Mesendoderm (in vitro differentiated cells): Measurements from ENCODE around the gene SDF4.

Experiments
- DNase-seq: peaks from one replicate; pipeline ENCODE4 v3.0.0; 2013
- H2AK5ac ChIP-seq: 2 replicates; pipeline ENCODE4 v1.6.1; 2013; ENCODE audit warnings: low read length, inconsistent platforms
- H2BK120ac ChIP-seq: 2 replicates; pipeline ENCODE4 v1.6.1; 2013; ENCODE audit warnings: low read depth, mild to moderate bottlenecking, low read length, moderate library complexity, mixed read lengths
- H2BK15ac ChIP-seq: replicated peaks from 2 replicates; pipeline ENCODE4 v1.6.1; 2013; ENCODE audit warnings: low read depth, mild to moderate bottlenecking, moderate library complexity
- H2BK5ac ChIP-seq: 2 replicates; pipeline ENCODE4 v1.6.1; 2013; ENCODE audit warnings: low read length, inconsistent platforms
- H3K18ac ChIP-seq: 2 replicates; pipeline ENCODE4 v1.6.1; 2013; ENCODE audit warnings: mild to moderate bottlenecking, low read length, mixed read lengths
- H3K23ac ChIP-seq: one replicate; pipeline ENCODE4 v1.6.1; 2013; ENCODE audit warnings: low read length
- H3K27ac ChIP-seq: 2 replicates; pipeline ENCODE4 v1.5.1; 2013; ENCODE audit warnings: low read depth, mild to moderate bottlenecking, inconsistent platforms, low read length, moderate library complexity
- H3K27me3 ChIP-seq: 2 replicates; pipeline ENCODE4 v1.6.1; 2013; ENCODE audit warnings: low read length, control low read depth, mild to moderate bottlenecking, inconsistent platforms; ENCODE audit not compliant: insufficient read depth, poor library complexity
- H3K36me3 ChIP-seq: 2 replicates; pipeline ENCODE4 v1.6.1; 2013; ENCODE audit warnings: low read length, inconsistent platforms; ENCODE audit not compliant: control insufficient read depth, insufficient read depth
- H3K4ac ChIP-seq: one replicate; pipeline ENCODE4 v1.6.1; 2013; ENCODE audit warnings: low read depth, mild to moderate bottlenecking, low read length, moderate library complexity
- H3K4me1 ChIP-seq: 2 replicates; pipeline ENCODE4 v1.6.1; 2013; ENCODE audit warnings: low read depth, low read length, inconsistent platforms; ENCODE audit not compliant: control insufficient read depth
- H3K4me2 ChIP-seq: 2 replicates; pipeline ENCODE4 v1.6.1; 2013; ENCODE audit warnings: low read length
- H3K4me3 ChIP-seq: 2 replicates; pipeline ENCODE4 v1.5.1; 2013; ENCODE audit warnings: mild to moderate bottlenecking, low read length
- H3K56ac ChIP-seq: one replicate; pipeline ENCODE4 v1.6.1; 2013; ENCODE audit warnings: low read length
- H3K79me1 ChIP-seq: 2 replicates; pipeline ENCODE4 v1.6.1; 2013; ENCODE audit warnings: low read length, inconsistent platforms
- H3K79me2 ChIP-seq: 2 replicates; pipeline ENCODE4 v1.6.1; 2013; ENCODE audit warnings: mild to moderate bottlenecking, low read length; ENCODE audit not compliant: control insufficient read depth, insufficient read depth
- H3K9ac ChIP-seq: 2 replicates; pipeline ENCODE4 v1.6.1; 2013; ENCODE audit warnings: low read length, inconsistent platforms
- H4K5ac ChIP-seq: one replicate; pipeline ENCODE4 v1.6.1; 2013; ENCODE audit warnings: low read length
- H4K8ac ChIP-seq: one replicate; pipeline ENCODE4 v1.6.1; 2013; ENCODE audit warnings: low read depth, mild to moderate bottlenecking, control low read depth, low read length, moderate library complexity
- WGBS: extraction: QIAGEN DNeasy Blood & Tissue Kit; methylation state at CpG from one replicate; pipeline ENCODE4 v1.1.7; 2013; ENCODE audit warnings: low lambda C conversion rate, missing lambda C conversion rate; ENCODE audit not compliant: insufficient coverage; ENCODE audit errors: extremely low coverage; 5-methylcytosine and 5-hydroxymethylcytosine counted together

SDF4 gene

GRCh38 chr1:1199141-1199960 is 32.5 kb downstream of the SDF4 start:
- no peak overlapping the region for H3K27ac ChIP-seq
- H2AK5ac ChIP-seq: no peak overlapping the region
- H3K4ac ChIP-seq: no peak overlapping the region
- no peak overlapping the region for H3K9ac ChIP-seq
- H3K79me1 ChIP-seq: no peaks in the 10 kb centered on the region
- no peak overlapping the region for H4K5ac ChIP-seq
- H4K8ac ChIP-seq: no peak overlapping the region
- H3K4me3 ChIP-seq: no peak overlapping the region
- H3K4me2 ChIP-seq: no peak overlapping the region
- no peak overlapping the region for H2BK15ac ChIP-seq
- H2BK5ac ChIP-seq: no peak overlapping the region
- no peaks in the 10 kb centered on the region for H3K79me2 ChIP-seq
- DNase-seq: no peak
- H3K4me1 ChIP-seq: no peaks in the 10 kb centered on the region
- no peak overlapping the region for H3K18ac ChIP-seq
- H2BK120ac ChIP-seq: no peak overlapping the region
- no CpG with 5 or more reads among the region's 22 CpGs for WGBS
- no peak overlapping the region for H3K56ac ChIP-seq
- H3K36me3 ChIP-seq: no peaks in the 10 kb centered on the region
- H3K27me3 ChIP-seq: no peaks in the 10 kb centered on the region
- no peak overlapping the region for H3K23ac ChIP-seq

- Histone ChIP-seq H2AK5ac (no peak overlapping the region), H2BK15ac (no peak overlapping the region), H2BK5ac (no peak overlapping the region), H3K79me1 (no peaks in the 10 kb centered on the region), H3K27ac (no peak overlapping the region), H3K4me1 (no peaks in the 10 kb centered on the region), H3K9ac (no peak overlapping the region), H3K56ac (no peak overlapping the region), H3K36me3 (no peaks in the 10 kb centered on the region), H3K4me2 (no peak overlapping the region), H3K23ac (no peak overlapping the region), H3K79me2 (no peaks in the 10 kb centered on the region), H3K27me3 (no peaks in the 10 kb centered on the region), H2BK120ac (no peak overlapping the region), H3K18ac (no peak overlapping the region), H4K8ac (no peak overlapping the region), H3K4me3 (no peak overlapping the region), H4K5ac (no peak overlapping the region), H3K4ac (no peak overlapping the region)
- no CpG with 5 or more reads among the region's 23 CpGs for WGBS
- DNase-seq: no peak
Observed at GRCh38 chr1:1198423-1199140, 33.2 kb downstream of the SDF4 start.

GRCh38 chr1:1197551-1198422 is 34.0 kb downstream of the SDF4 start:
- no peak overlapping the region for H3K23ac ChIP-seq
- H3K56ac ChIP-seq: no peak overlapping the region
- no peak overlapping the region for H4K8ac ChIP-seq
- no peak overlapping the region for H3K9ac ChIP-seq
- H3K4me2 ChIP-seq: no peak overlapping the region
- H3K4me1 ChIP-seq: no peaks in the 10 kb centered on the region
- no peak overlapping the region for H2BK5ac ChIP-seq
- no peak for DNase-seq
- no peaks in the 10 kb centered on the region for H3K27me3 ChIP-seq
- no peak overlapping the region for H2BK120ac ChIP-seq
- no peak overlapping the region for H3K4me3 ChIP-seq
- H3K18ac ChIP-seq: no peak overlapping the region
- no peak overlapping the region for H2BK15ac ChIP-seq
- no peak overlapping the region for H3K4ac ChIP-seq
- no peaks in the 10 kb centered on the region for H3K36me3 ChIP-seq
- H4K5ac ChIP-seq: no peak overlapping the region
- no peaks in the 10 kb centered on the region for H3K79me2 ChIP-seq
- WGBS: no CpG with 5 or more reads among the region's 48 CpGs
- no peaks in the 10 kb centered on the region for H3K79me1 ChIP-seq
- no peak overlapping the region for H2AK5ac ChIP-seq
- no peak overlapping the region for H3K27ac ChIP-seq

GRCh38 chr1:1197188-1197500 is 34.7 kb downstream of the SDF4 start:
- no peak for DNase-seq
- no peak overlapping the region for H3K18ac ChIP-seq
- no peak overlapping the region for H2BK120ac ChIP-seq
- no peaks in the 10 kb centered on the region for H3K36me3 ChIP-seq
- no peaks in the 10 kb centered on the region for H3K27me3 ChIP-seq
- H2BK5ac ChIP-seq: no peak overlapping the region
- H3K23ac ChIP-seq: no peak overlapping the region
- no peak overlapping the region for H3K56ac ChIP-seq
- H3K79me1 ChIP-seq: no peaks in the 10 kb centered on the region
- H3K79me2 ChIP-seq: no peaks in the 10 kb centered on the region
- no peak overlapping the region for H2AK5ac ChIP-seq
- no peak overlapping the region for H4K8ac ChIP-seq
- H3K4me3 ChIP-seq: no peak overlapping the region
- H4K5ac ChIP-seq: no peak overlapping the region
- H3K4me2 ChIP-seq: no peak overlapping the region
- H3K9ac ChIP-seq: no peak overlapping the region
- H2BK15ac ChIP-seq: no peak overlapping the region
- H3K4ac ChIP-seq: no peak overlapping the region
- no peaks in the 10 kb centered on the region for H3K4me1 ChIP-seq
- no peak overlapping the region for H3K27ac ChIP-seq
- WGBS: no CpG with 5 or more reads among the region's 8 CpGs

GRCh38 chr1:1196431-1197187 is 35.2 kb downstream of the SDF4 start:
- H3K36me3 ChIP-seq: no peaks in the 10 kb centered on the region
- H3K4ac ChIP-seq: no peak overlapping the region
- DNase-seq: no peak

More at GRCh38 chr1:1196431-1197187, 35.2 kb downstream of the SDF4 start:
- Histone ChIP-seq H3K4me3 (no peak overlapping the region), H3K56ac (no peak overlapping the region), H3K4me1 (no peaks in the 10 kb centered on the region), H3K27ac (no peak overlapping the region), H3K18ac (no peak overlapping the region), H2BK120ac (no peak overlapping the region), H2AK5ac (no peak overlapping the region), H3K27me3 (no peaks in the 10 kb centered on the region), H3K4me2 (no peak overlapping the region), H2BK5ac (no peak overlapping the region), H2BK15ac (no peak overlapping the region), H4K8ac (no peak overlapping the region), H3K23ac (no peak overlapping the region), H4K5ac (no peak overlapping the region), H3K79me2 (no peaks in the 10 kb centered on the region), H3K9ac (no peak overlapping the region), H3K79me1 (no peaks in the 10 kb centered on the region)
- no CpG with 5 or more reads among the region's 13 CpGs for WGBS
